HepG2 (cell line): ENCODE results near the gene NHLRC3.

Experiments used
- ASH2L ChIP-seq: fragments of 300-600, 200-600 bp; sonication (generic); IDR thresholded peaks from 2 replicates; pipeline ENCODE4 v1.7.0; 2017; ENCODE audit warnings: low read depth, mild to moderate bottlenecking, moderate library complexity, mixed read lengths, low read length; ENCODE audit not compliant: insufficient read length
- GABPA ChIP-seq, 2 experiments: IDR thresholded peaks; 2 replicates each; pipeline ENCODE4 v1.6.1; 2011 to 2016; ENCODE audit warnings: low read depth in 2 of 2, low read length in 1 of 2, missing biosample characterization in 1 of 2, missing genetic modification characterization in 1 of 2
- HOXA3 ChIP-seq: sonication (generic); formaldehyde crosslinking; IDR thresholded peaks from 2 replicates; pipeline ENCODE4 v1.5.0; 2020; ENCODE audit warnings: missing genetic modification reagents
- PHB2 ChIP-seq: fragments of 450-650 bp; IDR thresholded peaks from 2 replicates; pipeline ENCODE4 v1.6.1; 2018; ENCODE audit not compliant: partially characterized antibody
- POLR2A ChIP-seq, 2 experiments: IDR thresholded peaks; 2 replicates each; pipeline ENCODE4 v1.6.1; 2011; ENCODE audit warnings: low read depth in 2 of 2, low read length in 2 of 2, mild to moderate bottlenecking in 1 of 2, moderate library complexity in 1 of 2; ENCODE audit not compliant: insufficient read depth in 1 of 2
- RNF2 ChIP-seq: fragments of 450-650 bp; conservative IDR thresholded peaks from 2 replicates; pipeline ENCODE4 v1.6.1; 2016; ENCODE audit warnings: low read depth
- TBP ChIP-seq: sonication (generic); formaldehyde crosslinking; IDR thresholded peaks from 2 replicates; pipeline ENCODE4 v1.5.0; 2020; ENCODE audit warnings: missing genetic modification reagents
- ZNF138 ChIP-seq: sonication (generic); formaldehyde crosslinking; IDR thresholded peaks from 2 replicates; pipeline ENCODE4 v1.5.0; 2020; ENCODE audit warnings: mild to moderate bottlenecking, low read depth, missing genetic modification reagents
- ZNF629 ChIP-seq: sonication (generic); formaldehyde crosslinking; conservative IDR thresholded peaks from 2 replicates; pipeline ENCODE4 v1.5.0; 2020; ENCODE audit warnings: missing genetic modification reagents
- TF ChIP-seq, protein P1 (sequence below): sonication (generic); formaldehyde crosslinking; IDR thresholded peaks from 2 replicates; pipeline ENCODE4 v1.5.0; 2020; ENCODE audit warnings: mild to moderate bottlenecking, missing genetic modification reagents, moderate library complexity
- TF ChIP-seq, protein P2 (sequence below): sonication (generic); formaldehyde crosslinking; IDR thresholded peaks from 2 replicates; pipeline ENCODE4 v1.4.0; 2020; ENCODE audit warnings: missing genetic modification reagents

DNA sequence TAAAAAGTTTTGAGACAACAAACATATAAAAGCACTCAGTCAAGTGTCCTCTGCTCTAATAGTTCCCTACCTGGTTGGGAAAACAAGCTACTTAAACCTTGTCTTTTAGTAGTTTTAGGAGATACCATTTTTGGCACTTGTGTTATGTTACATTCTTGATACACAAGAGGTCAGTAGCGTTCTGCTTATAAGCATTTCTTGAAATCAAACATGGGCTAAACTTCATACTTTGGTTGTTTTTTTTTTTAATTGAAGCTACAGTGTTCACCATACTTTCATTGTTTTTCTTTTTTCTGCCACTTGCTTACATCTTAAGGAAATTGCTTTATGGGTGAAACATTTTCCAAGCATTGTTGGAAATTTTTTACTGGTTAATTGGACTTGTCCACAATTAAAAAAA is 12.9 kb downstream of the NHLRC3 start:
- TF ChIP-seq ZNF629 (CRISPR knock-in tag) (no peak), POLR2A (IDR thresholded peaks at IDR 0.05; ENCODE audit: insufficient read depth in 1 of 2, low read depth in 2 of 2, low read length in 2 of 2) (no peak), PHB2 (no peak), ZNF138 (no peak), HOXA3 (no peak), ASH2L (no peak), RNF2 (no peak), TBP (no peak), GABPA (IDR thresholded peaks at IDR 0.05; ENCODE audit: low read depth, low read length) (no peak), GABPA (CRISPR knock-in tag; IDR thresholded peaks at IDR 0.05; ENCODE audit: low read depth) (no peak)
- TF ChIP-seq, protein P1, sequence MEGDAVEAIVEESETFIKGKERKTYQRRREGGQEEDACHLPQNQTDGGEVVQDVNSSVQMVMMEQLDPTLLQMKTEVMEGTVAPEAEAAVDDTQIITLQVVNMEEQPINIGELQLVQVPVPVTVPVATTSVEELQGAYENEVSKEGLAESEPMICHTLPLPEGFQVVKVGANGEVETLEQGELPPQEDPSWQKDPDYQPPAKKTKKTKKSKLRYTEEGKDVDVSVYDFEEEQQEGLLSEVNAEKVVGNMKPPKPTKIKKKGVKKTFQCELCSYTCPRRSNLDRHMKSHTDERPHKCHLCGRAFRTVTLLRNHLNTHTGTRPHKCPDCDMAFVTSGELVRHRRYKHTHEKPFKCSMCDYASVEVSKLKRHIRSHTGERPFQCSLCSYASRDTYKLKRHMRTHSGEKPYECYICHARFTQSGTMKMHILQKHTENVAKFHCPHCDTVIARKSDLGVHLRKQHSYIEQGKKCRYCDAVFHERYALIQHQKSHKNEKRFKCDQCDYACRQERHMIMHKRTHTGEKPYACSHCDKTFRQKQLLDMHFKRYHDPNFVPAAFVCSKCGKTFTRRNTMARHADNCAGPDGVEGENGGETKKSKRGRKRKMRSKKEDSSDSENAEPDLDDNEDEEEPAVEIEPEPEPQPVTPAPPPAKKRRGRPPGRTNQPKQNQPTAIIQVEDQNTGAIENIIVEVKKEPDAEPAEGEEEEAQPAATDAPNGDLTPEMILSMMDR: peak; percentile 32; the same call in 1 of the 2 replicates
- TF ChIP-seq, protein P2, sequence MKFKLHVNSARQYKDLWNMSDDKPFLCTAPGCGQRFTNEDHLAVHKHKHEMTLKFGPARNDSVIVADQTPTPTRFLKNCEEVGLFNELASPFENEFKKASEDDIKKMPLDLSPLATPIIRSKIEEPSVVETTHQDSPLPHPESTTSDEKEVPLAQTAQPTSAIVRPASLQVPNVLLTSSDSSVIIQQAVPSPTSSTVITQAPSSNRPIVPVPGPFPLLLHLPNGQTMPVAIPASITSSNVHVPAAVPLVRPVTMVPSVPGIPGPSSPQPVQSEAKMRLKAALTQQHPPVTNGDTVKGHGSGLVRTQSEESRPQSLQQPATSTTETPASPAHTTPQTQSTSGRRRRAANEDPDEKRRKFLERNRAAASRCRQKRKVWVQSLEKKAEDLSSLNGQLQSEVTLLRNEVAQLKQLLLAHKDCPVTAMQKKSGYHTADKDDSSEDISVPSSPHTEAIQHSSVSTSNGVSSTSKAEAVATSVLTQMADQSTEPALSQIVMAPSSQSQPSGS (CRISPR knock-in tag): no peak
